Activated CD4-positive, CD25-positive, alpha-beta regulatory T cell treated with anti-CD3 and anti-CD28 coated beads, Interleukin-2, amount 50 U/mL, for 24 hours (primary cell): ENCODE results near the gene SH3RF3.
A peak's percentile ranks its signal among the peaks of the same experiment; 100 is the strongest.

Experiments
- ATAC-seq, 2 donors: fragments of 150-1000 bp; cut with Tn5 transposase; one replicate each; pipeline ENCODE4 v1.10.0; 2021; ENCODE audit warnings: mild to moderate bottlenecking in 1 of 2, moderate library complexity in 1 of 2

The SH3RF3 gene

GRCh38 chr2:109513749-109514588 is 385.0 kb downstream of the SH3RF3 start:
- ATAC-seq = peak; percentile 30 to 58

DNA sequence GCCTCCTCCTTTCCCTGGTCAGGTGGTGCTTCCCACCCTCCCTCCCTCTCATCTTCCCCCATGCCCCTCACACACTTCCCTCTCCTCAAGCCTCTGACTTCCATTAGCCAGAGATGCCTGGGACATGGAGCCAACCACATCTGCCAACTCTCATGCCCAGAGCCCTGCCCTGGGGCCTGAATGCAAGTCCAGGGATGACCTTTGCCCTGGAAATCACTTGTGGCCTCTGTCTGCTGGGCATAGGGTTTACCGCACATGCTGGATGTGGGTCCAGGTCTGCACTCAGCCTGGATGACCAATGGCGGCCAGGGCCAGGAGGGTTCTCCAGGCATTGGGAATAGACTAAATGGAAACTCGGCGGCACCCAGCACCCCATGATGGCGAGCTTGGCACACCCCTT is 385.9 kb downstream of the SH3RF3 start:
- no peak for ATAC-seq

DNA sequence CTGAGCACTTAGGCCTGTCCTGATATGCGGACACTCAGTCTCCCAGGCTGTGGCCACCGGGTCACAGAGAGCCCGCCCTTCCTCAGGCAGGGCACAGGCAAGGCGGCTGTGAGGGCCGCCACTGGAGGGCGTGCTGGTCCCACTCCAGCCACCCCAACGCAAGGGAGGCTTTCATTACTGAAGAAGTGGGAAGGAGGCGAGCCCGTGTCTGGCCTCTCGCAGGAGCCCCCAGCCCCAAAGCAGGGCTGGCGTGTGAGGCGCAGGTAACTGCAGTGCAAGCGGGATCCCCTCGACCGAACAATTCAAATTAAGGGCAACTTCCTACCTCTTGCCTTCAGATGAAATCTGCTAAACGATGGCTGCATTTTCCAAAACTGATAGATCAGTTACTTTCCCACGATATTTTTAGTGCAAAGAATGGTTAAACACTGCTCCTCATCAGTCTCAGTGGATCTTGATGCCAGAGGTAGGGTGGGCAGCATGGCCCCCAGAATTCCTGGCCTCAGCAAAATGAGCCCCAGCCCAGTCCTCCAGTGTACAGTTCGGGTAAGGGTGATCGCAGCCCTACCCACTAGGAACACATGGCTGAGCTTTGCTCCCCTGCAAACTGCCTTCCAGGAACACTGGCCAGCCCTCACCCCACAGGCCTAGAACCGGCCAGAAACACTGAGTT is 387.6 kb downstream of the SH3RF3 start:
- no peak for ATAC-seq

- no peak for ATAC-seq
These were observed 388.3 kb downstream of the SH3RF3 start for GRCh38 chr2:109517118-109517889.

GRCh38 chr2:109519513-109519912 is 390.5 kb downstream of the SH3RF3 start:
- ATAC-seq = no peak

- ATAC-seq = no peak
These were observed 392.4 kb downstream of the SH3RF3 start for GRCh38 chr2:109521233-109522062.

GRCh38 chr2:109522063-109522374 is 393.0 kb downstream of the SH3RF3 start:
- no peak for ATAC-seq

GRCh38 chr2:109523121-109523520 is 394.1 kb downstream of the SH3RF3 start:
- no peak for ATAC-seq

GRCh38 chr2:109523536-109524361 is 394.7 kb downstream of the SH3RF3 start:
- ATAC-seq = no peak

DNA sequence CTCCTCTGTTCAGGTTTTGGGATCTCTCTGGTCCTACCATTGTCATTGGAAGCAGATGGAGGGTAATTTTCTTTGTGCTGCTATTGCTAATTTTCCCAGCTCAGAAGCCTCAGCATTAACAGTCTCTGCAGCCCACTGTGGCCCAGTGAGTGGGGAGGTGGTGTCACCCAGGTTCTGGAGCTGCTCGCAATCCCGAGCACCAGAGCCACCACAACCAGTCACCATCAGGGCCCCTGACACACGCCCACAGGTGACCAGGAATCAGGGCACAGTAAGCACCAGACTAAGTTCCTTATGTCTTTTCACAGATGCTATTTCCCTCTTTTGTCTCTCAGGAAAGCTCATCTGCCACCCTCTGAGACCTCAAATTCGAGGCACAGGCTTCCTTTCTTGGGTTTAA is 396.8 kb downstream of the SH3RF3 start:
- ATAC-seq = no peak

- ATAC-seq = no peak
These were observed 397.5 kb downstream of the SH3RF3 start for GRCh38 chr2:109526442-109526970.

- no peak for ATAC-seq
These were observed 398.1 kb downstream of the SH3RF3 start for GRCh38 chr2:109527079-109527478.

DNA sequence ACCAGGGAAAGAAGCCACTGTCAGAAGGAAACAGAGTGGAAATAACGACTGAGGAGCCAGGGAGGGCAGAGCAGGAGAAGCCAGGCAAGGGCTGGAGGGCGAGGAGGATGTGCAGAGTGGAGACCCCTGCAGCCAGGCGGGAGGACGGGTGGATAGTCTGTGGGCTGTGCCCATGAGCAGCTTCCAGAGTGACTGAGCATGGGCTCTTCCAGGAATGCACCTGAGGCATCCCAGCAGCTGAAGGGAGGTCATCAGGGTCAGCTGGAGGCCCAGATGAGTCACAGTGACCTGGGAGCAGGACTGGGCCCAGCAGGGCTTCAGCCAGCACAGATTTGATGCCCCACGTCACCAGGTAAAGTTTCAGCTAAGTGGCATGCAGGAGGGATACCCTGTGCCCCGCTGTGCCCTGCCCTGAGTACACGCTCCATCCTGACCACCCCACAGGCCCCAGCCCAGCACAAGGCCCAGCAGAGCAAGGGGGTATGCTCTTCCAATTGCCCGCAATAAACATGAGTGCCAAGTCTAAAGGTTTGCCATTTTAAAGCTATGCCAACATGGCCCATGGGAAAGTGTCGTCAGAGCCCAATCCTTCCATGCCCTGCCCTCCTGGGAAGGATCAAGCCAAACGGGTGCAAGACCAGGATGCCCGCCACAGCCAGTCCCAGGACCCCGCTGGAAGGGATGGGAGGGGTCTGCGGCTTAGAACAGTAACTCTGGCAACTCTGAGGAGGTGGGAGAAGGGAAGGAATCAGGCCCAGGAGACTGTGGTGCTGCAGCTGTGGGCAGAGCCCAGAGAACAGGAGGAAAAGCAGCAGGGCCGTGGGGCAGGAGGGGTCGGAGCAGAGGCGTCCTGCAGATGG is 399.1 kb downstream of the SH3RF3 start:
- ATAC-seq = no peak

GRCh38 chr2:109528811-109529501 is 400.0 kb downstream of the SH3RF3 start:
- no peak for ATAC-seq

GRCh38 chr2:109529532-109530449 is 400.8 kb downstream of the SH3RF3 start:
- no peak for ATAC-seq

- ATAC-seq = no peak
These were observed 401.7 kb downstream of the SH3RF3 start for GRCh38 chr2:109530712-109531111.

DNA sequence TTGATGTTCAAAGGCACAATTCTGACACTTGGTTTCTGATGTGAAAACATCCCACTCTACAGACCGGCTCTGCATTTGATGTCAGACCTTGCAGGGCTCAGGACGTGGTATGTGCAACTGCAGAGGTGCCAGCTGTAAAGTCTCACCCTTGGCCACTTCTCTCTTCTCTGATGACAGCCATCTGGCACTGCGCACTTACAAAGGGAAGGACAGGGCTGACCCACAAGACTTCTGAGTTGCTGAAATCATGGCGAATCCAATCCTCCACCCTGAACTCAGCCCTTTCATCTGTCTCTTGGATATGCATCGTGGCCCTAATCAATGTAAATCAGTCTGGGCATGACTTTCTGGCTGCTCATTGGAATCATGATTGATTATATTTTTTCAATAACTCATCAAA is 402.2 kb downstream of the SH3RF3 start:
- no peak for ATAC-seq

GRCh38 chr2:109531896-109532727 is 403.1 kb downstream of the SH3RF3 start:
- no peak for ATAC-seq
